Measurements from ENCODE around the gene SP2.

DNA sequence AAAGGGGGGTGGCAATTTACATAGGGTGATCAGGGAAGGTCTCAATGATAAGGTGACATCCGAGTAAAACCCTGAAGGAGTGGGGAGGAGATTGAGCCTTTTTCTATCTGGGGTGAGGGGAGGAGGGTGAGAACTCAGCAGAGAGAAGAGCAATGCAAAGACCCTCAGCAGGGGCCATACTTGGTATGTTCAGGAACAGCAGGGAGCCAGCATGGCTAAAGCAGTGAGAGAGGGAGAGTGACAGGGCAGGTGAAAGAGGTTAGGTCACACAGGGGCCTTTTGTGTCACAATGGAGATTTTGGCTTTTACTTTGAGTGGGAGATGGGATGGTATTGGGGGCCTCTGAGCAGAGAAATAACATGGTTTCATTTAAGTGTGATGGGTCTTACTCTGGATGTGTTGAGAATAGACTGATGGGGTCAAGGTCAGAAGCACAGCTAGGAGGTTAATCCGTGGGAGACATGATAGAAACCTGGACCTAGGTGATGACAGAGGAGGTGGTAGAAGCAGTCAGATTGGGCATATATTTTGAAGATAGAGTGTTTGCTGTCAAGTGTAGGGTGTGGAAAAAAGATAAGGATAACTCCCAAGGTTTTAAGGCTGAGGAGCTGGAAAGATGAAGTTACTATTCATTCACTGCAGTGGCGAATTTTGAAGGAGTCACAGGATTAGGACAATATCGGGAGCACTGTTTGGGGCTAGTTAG lies 6.2 kb downstream of the SP2 start:
- TF ChIP-seq, protein P1, sequence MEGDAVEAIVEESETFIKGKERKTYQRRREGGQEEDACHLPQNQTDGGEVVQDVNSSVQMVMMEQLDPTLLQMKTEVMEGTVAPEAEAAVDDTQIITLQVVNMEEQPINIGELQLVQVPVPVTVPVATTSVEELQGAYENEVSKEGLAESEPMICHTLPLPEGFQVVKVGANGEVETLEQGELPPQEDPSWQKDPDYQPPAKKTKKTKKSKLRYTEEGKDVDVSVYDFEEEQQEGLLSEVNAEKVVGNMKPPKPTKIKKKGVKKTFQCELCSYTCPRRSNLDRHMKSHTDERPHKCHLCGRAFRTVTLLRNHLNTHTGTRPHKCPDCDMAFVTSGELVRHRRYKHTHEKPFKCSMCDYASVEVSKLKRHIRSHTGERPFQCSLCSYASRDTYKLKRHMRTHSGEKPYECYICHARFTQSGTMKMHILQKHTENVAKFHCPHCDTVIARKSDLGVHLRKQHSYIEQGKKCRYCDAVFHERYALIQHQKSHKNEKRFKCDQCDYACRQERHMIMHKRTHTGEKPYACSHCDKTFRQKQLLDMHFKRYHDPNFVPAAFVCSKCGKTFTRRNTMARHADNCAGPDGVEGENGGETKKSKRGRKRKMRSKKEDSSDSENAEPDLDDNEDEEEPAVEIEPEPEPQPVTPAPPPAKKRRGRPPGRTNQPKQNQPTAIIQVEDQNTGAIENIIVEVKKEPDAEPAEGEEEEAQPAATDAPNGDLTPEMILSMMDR (IDR thresholded peaks at IDR 0.05): no peak
- TF ChIP-seq EZH2 (IDR thresholded peaks at IDR 0.05; ENCODE audit: borderline replicate concordance, insufficient read depth, low read depth, low read length, poor library complexity, severe bottlenecking): no peak

All from B cell (primary cell).